Activated CD8-positive, alpha-beta memory T cell treated with anti-CD3 and anti-CD28 coated beads for 48 hours (primary cell): ENCODE results near the gene ENTREP1.
"Not testable (repeated sequence)": the region's sequence is repeated elsewhere in the genome, so short reads cannot be mapped to it uniquely, and the experiment has no call there.

Experiments used
- DNase-seq, 3 experiments: peaks; one replicate each; pipeline ENCODE4 v3.0.0-alpha.2; 2020; ENCODE audit warnings: low read depth in 2 of 3, low spot score in 2 of 3

The ENTREP1 gene

GRCh38 chr9:69324549-69325401 is at the start of gene ENTREP1:
Gene ENTREP1 (plus strand): TSS chr9:69325215. CDS start chr9:69325310, 95 bp downstream.
- no peak for DNase-seq

GRCh38 chr9:69276775-69277174 is 48.2 kb upstream of the ENTREP1 start:
- no peak for DNase-seq

GRCh38 chr9:69279084-69279731 is 45.8 kb upstream of the ENTREP1 start:
- no peak for DNase-seq

- DNase-seq, result no peak
These were observed 45.3 kb upstream of the ENTREP1 start for GRCh38 chr9:69279733-69280132.

GRCh38 chr9:69283003-69283402 is 42.0 kb upstream of the ENTREP1 start:
- DNase-seq, result no peak

GRCh38 chr9:69292078-69292477 is 32.9 kb upstream of the ENTREP1 start:
- no peak for DNase-seq

- no peak for DNase-seq
These were observed 31.9 kb upstream of the ENTREP1 start for GRCh38 chr9:69293156-69293555.

- no peak for DNase-seq
These were observed 29.0 kb upstream of the ENTREP1 start for GRCh38 chr9:69295872-69296552.

GRCh38 chr9:69297300-69297980 is 27.6 kb upstream of the ENTREP1 start:
- no peak for DNase-seq

- no peak for DNase-seq
These were observed 25.7 kb upstream of the ENTREP1 start for GRCh38 chr9:69299315-69299714.

- no peak for DNase-seq
These were observed 25.2 kb upstream of the ENTREP1 start for GRCh38 chr9:69299826-69300225.

GRCh38 chr9:69303331-69303730 is 21.7 kb upstream of the ENTREP1 start:
- no peak for DNase-seq

GRCh38 chr9:69306895-69307445 is 18.0 kb upstream of the ENTREP1 start:
- not testable (repeated sequence) for DNase-seq

GRCh38 chr9:69307446-69308205 is 17.4 kb upstream of the ENTREP1 start:
- no peak for DNase-seq

GRCh38 chr9:69308206-69308931 is 16.6 kb upstream of the ENTREP1 start:
- no peak for DNase-seq

GRCh38 chr9:69313175-69313574 is 11.8 kb upstream of the ENTREP1 start:
- no peak for DNase-seq

- DNase-seq, result no peak
These were observed 10.5 kb upstream of the ENTREP1 start for GRCh38 chr9:69314547-69314946.

- DNase-seq, result no peak
These were observed 7.9 kb upstream of the ENTREP1 start for GRCh38 chr9:69317081-69317480.

- DNase-seq, result no peak
These were observed 7.1 kb upstream of the ENTREP1 start for GRCh38 chr9:69317894-69318293.
